Body of pancreas (tissue), 4 donors: ENCODE measurements around the gene CACNA1G. TPM values are rescaled to one million over a fixed set of nuclear protein-coding genes. Genes with fewer than 3 reads are reported as not detected.

Source experiments
- ATAC-seq: fragments of 150-250 bp; one replicate; pipeline ENCODE4 v1.9.1; 2016
- DNase-seq, 4 donors: peaks; one replicate each; pipeline ENCODE4 v3.0.0-alpha.2; 2019
- H3K27ac ChIP-seq, 4 donors: fragments of 200-600 bp; sonication (generic); 1 replicate in 3 of 4; 2 replicates in 1 of 4; pipeline versions ENCODE4 v1.5.1 to v1.6.1; 2016 to 2019; ENCODE audit warnings: mild to moderate bottlenecking in 1 of 4, mixed read lengths in 1 of 4, moderate library complexity in 1 of 4
- H3K27me3 ChIP-seq, 2 donors: fragments of 200-600 bp; sonication (generic); one replicate each; pipeline ENCODE4 v1.6.0; 2016; ENCODE audit warnings: mild to moderate bottlenecking in 1 of 2
- H3K36me3 ChIP-seq, 2 donors: fragments of 200-600 bp; sonication (generic); replicated peaks in 1 of 2; 2 replicates each; pipeline ENCODE4 v1.5.1; 2016; ENCODE audit warnings: low read depth in 2 of 2; ENCODE audit not compliant: insufficient read depth in 1 of 2
- H3K4me1 ChIP-seq: fragments of 200-600 bp; sonication (generic); one replicate; pipeline ENCODE4 v1.6.0; 2016
- H3K4me3 ChIP-seq, 2 donors: fragments of 200-600 bp; sonication (generic); 1 replicate in 1 of 2; 2 replicates in 1 of 2; pipeline ENCODE4 v1.5.1; 2016 to 2019
- H3K9me3 ChIP-seq, 3 donors: fragments of 200-600 bp; sonication (generic); 1 replicate in 2 of 3; 2 replicates in 1 of 3; pipeline ENCODE4 v1.5.1; 2016
- CTCF ChIP-seq, 7 experiments: fragments of 450-650 bp in 4 of 7; fragments of 200-600 bp in 3 of 7; sonication (generic) in 3 of 7; IDR thresholded peaks; one replicate each; pipeline ENCODE4 v1.5.1; 2016 to 2019; ENCODE audit warnings: antibody characterized with exemption in 7 of 7
- POLR2A ChIP-seq, 3 donors: fragments of 450-650 bp; IDR thresholded peaks; one replicate each; pipeline ENCODE4 v1.6.1; 2016; ENCODE audit warnings: antibody characterized with exemption in 3 of 3, mild to moderate bottlenecking in 2 of 3
- WGBS, 2 donors: methylation state at CpG; one replicate each; pipeline ENCODE4 v1.1.5; 2017; 5-methylcytosine and 5-hydroxymethylcytosine counted together
- intact Hi-C: fragments of 100-400 bp; cut with DNase I; formaldehyde crosslinking; loops from one replicate; pipeline ENCODE4 v1.15.1; 2023
- total RNA-seq, 2 donors: library from RNA; depleted of rRNA; stranded (reverse); fragments of >200 nt; gene quantifications; one replicate each; pipeline ENCODE4 v1.1.0, GENCODE V29; 2016

The CACNA1G gene
- total RNA-seq, 2 donors from 2014 or later = 0.26 to 0.33 TPM

GRCh38 chr17:50531428-50532025, 29.0 kb upstream of the CACNA1G start:
- Histone ChIP-seq H3K36me3 (no peaks in the 10 kb centered on the region), H3K9me3 (no peaks in the 10 kb centered on the region), H3K4me3 (no peak overlapping the region), H3K4me1 (peaks cover 59% of the 10 kb centered on the region), H3K27ac (peak overlapping the region in 3 of 4 donors; percentile 89 to 96 (median 92)), H3K27me3 (no peaks in the 10 kb centered on the region)
- 18 to 38% methylated on average over 4 to 6 of the region's 6 CpGs for WGBS, 2 donors
- TF ChIP-seq POLR2A (IDR thresholded peaks at IDR 0.05) (no peak), CTCF (IDR thresholded peaks at IDR 0.05) (no peak)
- DNase-seq (no peak), ATAC-seq (no peak)
- intact Hi-C loops = loop anchor here (5.0 kb wide), 1 partner anchor 49 kb away; no protein-coding TSS in a partner anchor

- intact Hi-C loops = loop anchor here (5.0 kb wide), 1 partner anchor 50 kb away; no protein-coding TSS in a partner anchor
- whole genome bisulfite sequencing, 2 donors = 0% methylated on average over 5 to 21 of the region's 21 CpGs
- H3K36me3 ChIP-seq = peaks cover 0 to 5% of the 10 kb centered on the region in 2 donors
- DNase-seq (peak; percentile 83 to 89 (median 87)), ATAC-seq (peak; percentile 59)
- peak within 1 kb of the TSS; percentile 79 to 96 (median 90) for H3K27ac ChIP-seq
- H3K4me1 ChIP-seq = peaks cover 69% of the 10 kb centered on the region
- no peaks in the 10 kb centered on the region for H3K27me3 ChIP-seq
- H3K9me3 ChIP-seq = no peaks in the 10 kb centered on the region
- TF ChIP-seq POLR2A (IDR thresholded peaks at IDR 0.05) = peak; percentile 28 to 75 (median 55)
- TF ChIP-seq CTCF (IDR thresholded peaks at IDR 0.05) = peak in 3 of 7 experiments; percentile 31 to 45 (median 31)
- H3K4me3 ChIP-seq = peak within 1 kb of the TSS; percentile 16 to 28
Measured at GRCh38 chr17:50532452-50533024, 28.0 kb upstream of the CACNA1G start, which contains the start of gene EPN3. EPN3 (plus strand) TSS chr17:50532735; CDS start chr17:50536557, 3,822 bp downstream.

- ATAC-seq (no peak), DNase-seq (peak in 2 of 4 donors; percentile 31 to 44)
- H3K4me3 ChIP-seq = peak overlapping the region; percentile 16 to 28
- intact Hi-C loops = loop anchor here (5.0 kb wide), 1 partner anchor 51 kb away; no protein-coding TSS in a partner anchor
- no peaks in the 10 kb centered on the region for H3K27me3 ChIP-seq
- no peaks in the 10 kb centered on the region for H3K9me3 ChIP-seq
- H3K4me1 ChIP-seq = peaks cover 74% of the 10 kb centered on the region
- peak overlapping the region; percentile 79 to 96 (median 90) for H3K27ac ChIP-seq
- peaks cover 3 to 5% of the 10 kb centered on the region in 2 donors for H3K36me3 ChIP-seq
- WGBS, 2 donors = 0 to 5% methylated on average over 1 to 5 of the region's 5 CpGs
- TF ChIP-seq CTCF (IDR thresholded peaks at IDR 0.05) = no peak
- TF ChIP-seq POLR2A (IDR thresholded peaks at IDR 0.05) = no peak
Measured at GRCh38 chr17:50533185-50533584, 27.3 kb upstream of the CACNA1G start.

GRCh38 chr17:50533720-50534148, 26.8 kb upstream of the CACNA1G start:
- no peaks in the 10 kb centered on the region for H3K27me3 ChIP-seq
- peak; percentile 82 for ATAC-seq
- H3K4me1 ChIP-seq = peaks cover 74% of the 10 kb centered on the region
- H3K4me3 ChIP-seq = peak overlapping the region; percentile 16 to 28
- TF ChIP-seq CTCF (IDR thresholded peaks at IDR 0.05) (no peak), POLR2A (IDR thresholded peaks at IDR 0.05) (peak in 2 of 3 donors; percentile 56 to 58)
- peaks cover 5% of the 10 kb centered on the region in 2 donors for H3K36me3 ChIP-seq
- 1% methylated on average over 16 to 17 of the region's 17 CpGs for WGBS, 2 donors
- peak overlapping the region; percentile 79 to 96 (median 90) for H3K27ac ChIP-seq
- H3K9me3 ChIP-seq = no peaks in the 10 kb centered on the region
- peak; percentile 84 to 91 (median 87) for DNase-seq
- intact Hi-C loops = loop anchor here (5.0 kb wide), 1 partner anchor 51 kb away; no protein-coding TSS in a partner anchor
